Liver (tissue), 9 donors: ENCODE data around the gene ZNF862. TPM values are rescaled to one million over a fixed set of nuclear protein-coding genes. Genes with fewer than 3 reads are reported as not detected.

Experiments
- DNase-seq: peaks from one replicate; pipeline ENCODE4 v3.0.0-alpha.2; 2017; ENCODE audit warnings: low spot score
- H3K27ac ChIP-seq, 2 donors: one replicate each; pipeline ENCODE4 v1.7.0; 2013; ENCODE audit warnings: inconsistent platforms in 2 of 2, low read length in 2 of 2, control low read depth in 1 of 2, low read depth in 1 of 2, mild to moderate bottlenecking in 1 of 2
- H3K27me3 ChIP-seq, 4 donors: one replicate each; pipeline versions ENCODE4 v1.6.1 to v1.7.0; 2013; ENCODE audit warnings: low read length in 3 of 4, inconsistent platforms in 1 of 4, mild to moderate bottlenecking in 1 of 4, moderate library complexity in 1 of 4; ENCODE audit not compliant: control insufficient read depth in 4 of 4, insufficient read depth in 4 of 4
- H3K36me3 ChIP-seq, 4 donors: one replicate each; pipeline versions ENCODE4 v1.6.1 to v1.7.0; 2013; ENCODE audit warnings: low read length in 3 of 4, mild to moderate bottlenecking in 3 of 4, low read depth in 1 of 4, moderate library complexity in 1 of 4; ENCODE audit not compliant: control insufficient read depth in 4 of 4, insufficient read depth in 3 of 4
- H3K4me1 ChIP-seq, 4 donors: one replicate each; pipeline versions ENCODE4 v1.6.1 to v1.7.0; 2013; ENCODE audit warnings: low read length in 3 of 4, mild to moderate bottlenecking in 3 of 4, moderate library complexity in 1 of 4; ENCODE audit not compliant: control insufficient read depth in 4 of 4, insufficient read depth in 4 of 4
- H3K4me3 ChIP-seq, 3 donors: one replicate each; pipeline versions ENCODE4 v1.6.1 to v1.7.0; 2013; ENCODE audit warnings: low read length in 3 of 3, control low read depth in 1 of 3, low read depth in 1 of 3, mild to moderate bottlenecking in 1 of 3
- H3K9ac ChIP-seq, 2 donors: one replicate each; pipeline ENCODE4 v1.7.0; 2013; ENCODE audit warnings: low read length in 2 of 2, mild to moderate bottlenecking in 2 of 2, moderate library complexity in 2 of 2, control low read depth in 1 of 2, low read depth in 1 of 2
- H3K9me3 ChIP-seq, 4 donors: one replicate each; pipeline versions ENCODE4 v1.6.1 to v1.7.0; 2013; ENCODE audit warnings: low read length in 3 of 4; ENCODE audit not compliant: control insufficient read depth in 4 of 4
- ATF3 ChIP-seq: IDR thresholded peaks from 2 replicates; pipeline ENCODE4 v1.6.1; 2016; ENCODE audit warnings: antibody characterized with exemption
- EGR1 ChIP-seq, 2 donors: IDR thresholded peaks; 2 replicates each; pipeline ENCODE4 v1.6.1; 2016 to 2018; ENCODE audit warnings: antibody characterized with exemption in 2 of 2, low read depth in 2 of 2
- FOXA1 ChIP-seq: IDR thresholded peaks from 2 replicates; pipeline ENCODE4 v1.6.1; 2016; ENCODE audit warnings: antibody characterized with exemption
- FOXA2 ChIP-seq: IDR thresholded peaks from 2 replicates; pipeline ENCODE4 v1.6.1; 2016; ENCODE audit warnings: antibody characterized with exemption
- GABPA ChIP-seq, 2 donors: IDR thresholded peaks in 1 of 2; conservative IDR thresholded peaks in 1 of 2; 2 replicates each; pipeline ENCODE4 v1.6.1; 2016; ENCODE audit warnings: antibody characterized with exemption in 2 of 2, mild to moderate bottlenecking in 1 of 2, moderate library complexity in 1 of 2
- HNF4A ChIP-seq, 2 donors: conservative IDR thresholded peaks; 2 replicates each; pipeline ENCODE4 v1.6.1; 2016; ENCODE audit warnings: antibody characterized with exemption in 2 of 2, mild to moderate bottlenecking in 2 of 2
- HNF4G ChIP-seq: IDR thresholded peaks from 2 replicates; pipeline ENCODE4 v1.6.1; 2016; ENCODE audit warnings: antibody characterized with exemption
- JUND ChIP-seq, 2 donors: IDR thresholded peaks; 2 replicates each; pipeline ENCODE4 v1.6.1; 2016; ENCODE audit warnings: antibody characterized with exemption in 2 of 2
- NR2F2 ChIP-seq: IDR thresholded peaks from 2 replicates; pipeline ENCODE4 v1.6.1; 2016; ENCODE audit warnings: antibody characterized with exemption
- RAD21 ChIP-seq, 2 donors: IDR thresholded peaks; 2 replicates each; pipeline ENCODE4 v1.6.1; 2016; ENCODE audit warnings: antibody characterized with exemption in 2 of 2, mild to moderate bottlenecking in 2 of 2
- REST ChIP-seq: IDR thresholded peaks from 2 replicates; pipeline ENCODE4 v1.6.1; 2016; ENCODE audit warnings: antibody characterized with exemption, mild to moderate bottlenecking
- RXRA ChIP-seq, 2 donors: IDR thresholded peaks; 2 replicates each; pipeline ENCODE4 v1.6.1; 2017 to 2018; ENCODE audit warnings: antibody characterized with exemption in 2 of 2, mild to moderate bottlenecking in 1 of 2
- SP1 ChIP-seq: IDR thresholded peaks from 2 replicates; pipeline ENCODE4 v1.6.1; 2018; ENCODE audit warnings: antibody characterized with exemption, mild to moderate bottlenecking
- TAF1 ChIP-seq: conservative IDR thresholded peaks from 2 replicates; pipeline ENCODE4 v1.6.1; 2016; ENCODE audit warnings: antibody characterized with exemption, mild to moderate bottlenecking
- YY1 ChIP-seq: IDR thresholded peaks from 2 replicates; pipeline ENCODE4 v1.6.1; 2016; ENCODE audit warnings: antibody characterized with exemption, mild to moderate bottlenecking
- ZBTB33 ChIP-seq: IDR thresholded peaks from 2 replicates; pipeline ENCODE4 v1.6.1; 2016; ENCODE audit warnings: antibody characterized with exemption
- WGBS: extraction: QIAGEN DNeasy Blood & Tissue Kit; methylation state at CpG from one replicate; pipeline ENCODE4 v1.1.7; 2013; 5-methylcytosine and 5-hydroxymethylcytosine counted together
- polyA plus RNA-seq, 2 donors: library from polyadenylated mRNA; stranded (reverse) in 1 of 2; unstranded in 1 of 2; fragments of 200-250 nt in 1 of 2; fragments of >200 nt in 1 of 2; fragmentation: Nextera tagmentation in 1 of 2; extraction: Ambion mirVana in 1 of 2; gene quantifications; one replicate each; pipeline versions ENCODE4 v1.2.1 to v1.2.3, GENCODE V29; 2013 to 2015
- total RNA-seq, 2 donors: library from RNA; depleted of rRNA; stranded (reverse); fragments of >200 nt; gene quantifications; one replicate each; pipeline ENCODE4 v1.2.3, GENCODE V29; 2014
- TF ChIP-seq, protein P1 (sequence below): fragments of 150-350 bp; IDR thresholded peaks from 2 replicates; pipeline ENCODE4 v1.5.1; 2017; ENCODE audit warnings: improper control_type of control experiment, low read depth, low read length; ENCODE audit not compliant: missing input control
- TF ChIP-seq, protein P2 (sequence below): IDR thresholded peaks from 2 replicates; pipeline ENCODE4 v1.6.1; 2016; ENCODE audit warnings: antibody characterized with exemption
- donor health status: healthy.
- donor health status: healthy.
- donor health status: healthy.
- donor health status: healthy.
- donor health status: healthy.

Gene ZNF862
- total and polyA plus RNA-seq, 4 donors = 1.9 to 9.4 (median 3.8) TPM

DNA sequence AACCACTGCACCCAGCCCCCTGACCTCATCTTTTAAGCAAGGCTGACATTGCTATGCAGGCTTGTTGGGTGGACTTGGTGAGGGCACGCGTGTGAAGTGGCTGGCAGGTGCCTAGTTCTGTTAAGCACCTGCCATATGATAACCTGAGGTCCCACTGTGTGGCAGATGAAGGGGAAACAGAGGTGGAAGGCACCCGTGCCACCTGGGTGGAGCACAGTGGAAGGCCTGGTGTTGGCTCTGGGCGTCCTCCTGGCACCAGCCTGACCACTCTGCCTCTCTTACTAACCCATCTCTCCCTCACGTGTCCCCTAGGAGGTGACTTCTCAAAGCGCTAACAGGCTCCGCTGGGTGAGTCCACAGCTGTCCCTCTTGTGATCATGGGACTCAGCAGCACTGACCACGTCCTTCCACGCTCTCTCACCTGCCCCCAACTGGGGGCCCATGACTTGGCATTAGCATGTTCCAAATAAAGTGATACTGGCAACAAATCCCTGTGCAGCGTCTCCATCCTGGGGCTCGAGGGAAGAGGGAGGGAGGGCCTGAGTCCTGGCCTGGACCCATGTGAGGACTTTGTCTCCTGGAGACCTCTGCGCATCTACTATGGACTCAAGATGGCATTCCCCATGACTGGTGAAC is 4.6 kb upstream of the ZNF862 start:
- Histone ChIP-seq H3K4me1 (peaks cover 0 to 4% (median 0%) of the 10 kb centered on the region in 4 donors), H3K9ac (no peak overlapping the region), H3K27ac (no peak overlapping the region), H3K9me3 (no peaks in the 10 kb centered on the region), H3K27me3 (no peaks in the 10 kb centered on the region), H3K36me3 (no peaks in the 10 kb centered on the region), H3K4me3 (no peak overlapping the region)
- no peak for TF ChIP-seq FOXA2
- no peak for DNase-seq
- WGBS = 92% methylated on average over 12 of the region's 12 CpGs

DNA sequence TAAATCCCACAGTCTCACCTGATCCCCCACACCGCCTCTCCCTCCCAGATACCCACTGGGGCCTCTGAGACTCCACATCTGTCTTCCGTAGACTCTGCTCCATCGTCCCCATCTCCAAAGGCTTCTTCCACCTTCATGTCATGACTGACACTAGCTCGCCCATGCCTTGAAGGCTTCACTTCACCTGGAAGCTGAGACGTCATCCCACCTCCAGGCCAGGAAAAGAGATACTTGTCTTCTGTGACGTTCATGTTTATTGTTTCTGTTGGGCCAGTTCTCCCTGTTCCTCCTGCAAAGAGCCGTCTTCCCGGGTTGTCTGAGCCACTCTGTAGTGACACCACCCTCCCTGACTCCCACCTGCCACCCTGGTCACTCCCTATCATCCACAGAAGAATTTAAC is 3.6 kb upstream of the ZNF862 start:
- H3K36me3 ChIP-seq = no peaks in the 10 kb centered on the region
- no peak overlapping the region for H3K9ac ChIP-seq
- TF ChIP-seq TAF1 = no peak
- peaks cover 0 to 13% (median 5%) of the 10 kb centered on the region in 4 donors for H3K4me1 ChIP-seq
- H3K27me3 ChIP-seq = no peaks in the 10 kb centered on the region
- H3K4me3 ChIP-seq = no peak overlapping the region
- WGBS = 91% methylated on average over 8 of the region's 8 CpGs
- no peaks in the 10 kb centered on the region for H3K9me3 ChIP-seq
- H3K27ac ChIP-seq = no peak overlapping the region
- DNase-seq = no peak

DNA sequence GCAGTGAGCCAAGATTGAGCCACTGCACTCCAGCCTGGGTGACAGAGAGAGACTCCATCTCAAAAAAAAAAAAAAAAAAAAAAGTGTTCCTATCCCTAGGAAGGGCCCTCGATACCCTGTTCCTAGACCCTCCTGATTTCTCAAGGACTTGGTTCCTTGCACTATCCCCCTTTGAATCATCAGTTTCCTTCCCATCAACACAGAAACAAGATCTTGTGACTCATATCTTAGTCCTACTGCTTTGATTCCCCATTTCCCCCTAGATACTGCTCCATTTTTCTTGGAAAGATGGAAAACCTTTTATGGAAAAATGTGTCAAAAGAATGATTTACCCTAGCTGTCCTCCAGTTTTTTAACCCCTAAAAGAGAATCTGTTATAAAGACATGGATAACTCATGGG is 1.7 kb upstream of the ZNF862 start:
- H3K36me3 ChIP-seq = no peaks in the 10 kb centered on the region
- TF ChIP-seq EGR1 (IDR thresholded peaks at IDR 0.05; ENCODE audit: low read depth in 2 of 2) (no peak), ATF3 (no peak), FOXA2 (no peak), TAF1 (no peak), GABPA (IDR thresholded peaks at IDR 0.05 in 1 of 2, conservative IDR thresholded peaks at IDR 0.05 in 1 of 2) (no peak), REST (no peak), JUND (IDR thresholded peaks at IDR 0.05) (no peak), RAD21 (IDR thresholded peaks at IDR 0.05) (no peak), NR2F2 (no peak), HNF4A (conservative IDR thresholded peaks at IDR 0.05) (no peak), SP1 (no peak), RXRA (IDR thresholded peaks at IDR 0.05) (no peak), ZBTB33 (no peak), HNF4G (no peak), YY1 (no peak), FOXA1 (no peak)
- TF ChIP-seq, protein P1, sequence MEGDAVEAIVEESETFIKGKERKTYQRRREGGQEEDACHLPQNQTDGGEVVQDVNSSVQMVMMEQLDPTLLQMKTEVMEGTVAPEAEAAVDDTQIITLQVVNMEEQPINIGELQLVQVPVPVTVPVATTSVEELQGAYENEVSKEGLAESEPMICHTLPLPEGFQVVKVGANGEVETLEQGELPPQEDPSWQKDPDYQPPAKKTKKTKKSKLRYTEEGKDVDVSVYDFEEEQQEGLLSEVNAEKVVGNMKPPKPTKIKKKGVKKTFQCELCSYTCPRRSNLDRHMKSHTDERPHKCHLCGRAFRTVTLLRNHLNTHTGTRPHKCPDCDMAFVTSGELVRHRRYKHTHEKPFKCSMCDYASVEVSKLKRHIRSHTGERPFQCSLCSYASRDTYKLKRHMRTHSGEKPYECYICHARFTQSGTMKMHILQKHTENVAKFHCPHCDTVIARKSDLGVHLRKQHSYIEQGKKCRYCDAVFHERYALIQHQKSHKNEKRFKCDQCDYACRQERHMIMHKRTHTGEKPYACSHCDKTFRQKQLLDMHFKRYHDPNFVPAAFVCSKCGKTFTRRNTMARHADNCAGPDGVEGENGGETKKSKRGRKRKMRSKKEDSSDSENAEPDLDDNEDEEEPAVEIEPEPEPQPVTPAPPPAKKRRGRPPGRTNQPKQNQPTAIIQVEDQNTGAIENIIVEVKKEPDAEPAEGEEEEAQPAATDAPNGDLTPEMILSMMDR = no peak
- TF ChIP-seq, protein P2, sequence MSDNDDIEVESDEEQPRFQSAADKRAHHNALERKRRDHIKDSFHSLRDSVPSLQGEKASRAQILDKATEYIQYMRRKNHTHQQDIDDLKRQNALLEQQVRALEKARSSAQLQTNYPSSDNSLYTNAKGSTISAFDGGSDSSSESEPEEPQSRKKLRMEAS = no peak
- no peak overlapping the region for H3K9ac ChIP-seq
- no peaks in the 10 kb centered on the region for H3K9me3 ChIP-seq
- no peaks in the 10 kb centered on the region for H3K27me3 ChIP-seq
- DNase-seq = no peak
- no peak overlapping the region for H3K4me3 ChIP-seq
- no peak overlapping the region for H3K27ac ChIP-seq
- H3K4me1 ChIP-seq = peaks cover 0 to 14% (median 5%) of the 10 kb centered on the region in 4 donors
- WGBS = 83% methylated on average over 1 of the region's 1 CpG
